ENCODE data around the gene CLSTN2. TPM values are rescaled to one million over a fixed set of nuclear protein-coding genes. Genes with fewer than 3 reads are reported as not detected.

CLSTN2 gene
- total RNA-seq, 1 experiment from 2014 or later, result 0.07 TPM

DNA sequence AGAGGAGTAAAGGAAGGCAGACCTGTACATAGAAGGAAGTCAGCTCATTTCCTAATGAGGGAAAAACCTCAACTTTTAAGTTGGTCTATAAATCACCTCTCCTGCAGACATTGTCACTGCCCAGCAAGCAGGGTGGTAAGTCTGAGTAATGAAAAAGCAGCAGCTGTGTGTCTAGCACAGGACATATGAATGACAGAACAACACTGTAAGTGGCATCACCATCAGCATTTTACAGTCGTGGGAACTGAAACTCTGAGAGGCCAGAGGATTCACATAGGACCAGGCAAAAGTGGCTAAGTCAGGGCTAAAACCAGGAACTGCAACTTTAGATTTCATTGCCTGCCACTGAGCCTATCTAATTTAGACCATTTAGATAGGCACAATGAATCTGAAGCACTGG is 235.6 kb downstream of the CLSTN2 start:
- Mint-ChIP-seq H3K4me1 (ENCODE audit: low read depth, unreplicated experiment) (no peaks in the 10 kb centered on the region), H3K36me3 (ENCODE audit: insufficient read depth, unreplicated experiment) (no peaks in the 10 kb centered on the region), H3K27ac (ENCODE audit: unreplicated experiment) (no peak overlapping the region), H3K27me3 (ENCODE audit: unreplicated experiment) (peaks cover 13% of the 10 kb centered on the region), H3K9me3 (ENCODE audit: low read depth, unreplicated experiment) (peaks cover 9% of the 10 kb centered on the region), H3K4me3 (ENCODE audit: low read depth, unreplicated experiment) (no peak overlapping the region)
- no TSS peak for BruUV-seq (replicated peaks)
- TF ChIP-seq, protein P1, sequence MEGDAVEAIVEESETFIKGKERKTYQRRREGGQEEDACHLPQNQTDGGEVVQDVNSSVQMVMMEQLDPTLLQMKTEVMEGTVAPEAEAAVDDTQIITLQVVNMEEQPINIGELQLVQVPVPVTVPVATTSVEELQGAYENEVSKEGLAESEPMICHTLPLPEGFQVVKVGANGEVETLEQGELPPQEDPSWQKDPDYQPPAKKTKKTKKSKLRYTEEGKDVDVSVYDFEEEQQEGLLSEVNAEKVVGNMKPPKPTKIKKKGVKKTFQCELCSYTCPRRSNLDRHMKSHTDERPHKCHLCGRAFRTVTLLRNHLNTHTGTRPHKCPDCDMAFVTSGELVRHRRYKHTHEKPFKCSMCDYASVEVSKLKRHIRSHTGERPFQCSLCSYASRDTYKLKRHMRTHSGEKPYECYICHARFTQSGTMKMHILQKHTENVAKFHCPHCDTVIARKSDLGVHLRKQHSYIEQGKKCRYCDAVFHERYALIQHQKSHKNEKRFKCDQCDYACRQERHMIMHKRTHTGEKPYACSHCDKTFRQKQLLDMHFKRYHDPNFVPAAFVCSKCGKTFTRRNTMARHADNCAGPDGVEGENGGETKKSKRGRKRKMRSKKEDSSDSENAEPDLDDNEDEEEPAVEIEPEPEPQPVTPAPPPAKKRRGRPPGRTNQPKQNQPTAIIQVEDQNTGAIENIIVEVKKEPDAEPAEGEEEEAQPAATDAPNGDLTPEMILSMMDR (IDR thresholded peaks at IDR 0.05; ENCODE audit: unreplicated experiment), result no peak
- DNase-seq, result no peak
- intact Hi-C loops (cut with micrococcal nuclease; ENCODE audit: unreplicated experiment), result no loop called here
- CTCF ChIA-PET, result no interaction called here

DNA sequence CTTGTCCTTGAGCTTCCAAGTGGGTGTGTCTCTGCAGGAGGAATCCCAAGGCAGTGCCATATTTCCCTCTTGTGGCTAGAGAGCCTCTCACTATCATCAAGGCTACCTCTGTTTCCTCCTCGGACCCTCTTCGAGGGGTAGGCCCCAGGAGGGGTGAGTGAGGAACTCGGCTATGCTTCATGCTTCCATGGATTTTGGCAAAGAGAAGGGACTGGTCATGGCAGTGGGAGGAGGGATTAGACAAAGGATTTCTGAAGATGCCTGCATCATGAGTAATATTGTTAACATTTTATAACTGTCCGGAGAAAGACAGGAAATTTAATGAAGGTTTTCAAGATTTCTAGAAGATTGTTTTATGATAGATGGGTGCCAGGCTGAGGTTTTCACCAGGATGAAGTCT is 241.5 kb downstream of the CLSTN2 start:
- BruUV-seq (replicated peaks), result no TSS peak
- DNase-seq, result no peak
- CTCF ChIA-PET, result no interaction called here
- Mint-ChIP-seq H3K9me3 (ENCODE audit: low read depth, unreplicated experiment) (peaks cover 3% of the 10 kb centered on the region), H3K4me1 (ENCODE audit: low read depth, unreplicated experiment) (no peaks in the 10 kb centered on the region), H3K4me3 (ENCODE audit: low read depth, unreplicated experiment) (no peak overlapping the region), H3K27ac (ENCODE audit: unreplicated experiment) (no peak overlapping the region), H3K36me3 (ENCODE audit: insufficient read depth, unreplicated experiment) (no peaks in the 10 kb centered on the region), H3K27me3 (ENCODE audit: unreplicated experiment) (no peaks in the 10 kb centered on the region)
- intact Hi-C loops (cut with micrococcal nuclease; ENCODE audit: unreplicated experiment), result no loop called here
- TF ChIP-seq, protein P1 (IDR thresholded peaks at IDR 0.05; ENCODE audit: unreplicated experiment), result no peak

GRCh38 chr3:140177943-140178342 is 243.0 kb downstream of the CLSTN2 start:
- H3K4me1 Mint-ChIP-seq (ENCODE audit: low read depth, unreplicated experiment), result no peaks in the 10 kb centered on the region
- CTCF ChIA-PET, result no interaction called here
- no peaks in the 10 kb centered on the region for H3K9me3 Mint-ChIP-seq (ENCODE audit: low read depth, unreplicated experiment)
- intact Hi-C loops (cut with micrococcal nuclease; ENCODE audit: unreplicated experiment), result no loop called here
- TF ChIP-seq, protein P1 (IDR thresholded peaks at IDR 0.05; ENCODE audit: unreplicated experiment), result no peak
- no peak overlapping the region for H3K4me3 Mint-ChIP-seq (ENCODE audit: low read depth, unreplicated experiment)
- no peaks in the 10 kb centered on the region for H3K36me3 Mint-ChIP-seq (ENCODE audit: insufficient read depth, unreplicated experiment)
- no peak for DNase-seq
- no peak overlapping the region for H3K27ac Mint-ChIP-seq (ENCODE audit: unreplicated experiment)
- peaks cover 9% of the 10 kb centered on the region for H3K27me3 Mint-ChIP-seq (ENCODE audit: unreplicated experiment)
- BruUV-seq (replicated peaks), result no TSS peak

GRCh38 chr3:140178482-140178881 is 243.5 kb downstream of the CLSTN2 start:
- DNase-seq, result no peak
- intact Hi-C loops (cut with micrococcal nuclease; ENCODE audit: unreplicated experiment), result no loop called here
- BruUV-seq (replicated peaks), result no TSS peak
- no peaks in the 10 kb centered on the region for H3K9me3 Mint-ChIP-seq (ENCODE audit: low read depth, unreplicated experiment)
- H3K4me3 Mint-ChIP-seq (ENCODE audit: low read depth, unreplicated experiment), result no peak overlapping the region
- CTCF ChIA-PET, result interaction anchor here (0.6 kb wide), 1 partner anchor 940 kb away, joined by 3 read pairs; no protein-coding TSS in a partner anchor
- no peak overlapping the region for H3K27ac Mint-ChIP-seq (ENCODE audit: unreplicated experiment)
- TF ChIP-seq, protein P1 (IDR thresholded peaks at IDR 0.05; ENCODE audit: unreplicated experiment), result no peak
- no peaks in the 10 kb centered on the region for H3K4me1 Mint-ChIP-seq (ENCODE audit: low read depth, unreplicated experiment)
- peaks cover 12% of the 10 kb centered on the region for H3K27me3 Mint-ChIP-seq (ENCODE audit: unreplicated experiment)
- no peaks in the 10 kb centered on the region for H3K36me3 Mint-ChIP-seq (ENCODE audit: insufficient read depth, unreplicated experiment)
